Breast epithelium (tissue), 3 donors: ENCODE results near the gene CACNA2D1.

Experiments used
- POLR2A ChIP-seq: fragments of 450-650 bp; IDR thresholded peaks from one replicate; pipeline ENCODE4 v1.6.1; 2016; ENCODE audit warnings: antibody characterized with exemption, mild to moderate bottlenecking, moderate library complexity
- TF ChIP-seq, protein P1 (sequence below), 3 donors: fragments of 450-650 bp; IDR thresholded peaks; one replicate each; pipeline ENCODE4 v1.5.1; 2016 to 2017; ENCODE audit warnings: antibody characterized with exemption in 3 of 3, mild to moderate bottlenecking in 3 of 3, moderate library complexity in 3 of 3

GRCh38 chr7:82428186-82428961 is 15.2 kb downstream of the CACNA2D1 start:
- TF ChIP-seq, protein P1, sequence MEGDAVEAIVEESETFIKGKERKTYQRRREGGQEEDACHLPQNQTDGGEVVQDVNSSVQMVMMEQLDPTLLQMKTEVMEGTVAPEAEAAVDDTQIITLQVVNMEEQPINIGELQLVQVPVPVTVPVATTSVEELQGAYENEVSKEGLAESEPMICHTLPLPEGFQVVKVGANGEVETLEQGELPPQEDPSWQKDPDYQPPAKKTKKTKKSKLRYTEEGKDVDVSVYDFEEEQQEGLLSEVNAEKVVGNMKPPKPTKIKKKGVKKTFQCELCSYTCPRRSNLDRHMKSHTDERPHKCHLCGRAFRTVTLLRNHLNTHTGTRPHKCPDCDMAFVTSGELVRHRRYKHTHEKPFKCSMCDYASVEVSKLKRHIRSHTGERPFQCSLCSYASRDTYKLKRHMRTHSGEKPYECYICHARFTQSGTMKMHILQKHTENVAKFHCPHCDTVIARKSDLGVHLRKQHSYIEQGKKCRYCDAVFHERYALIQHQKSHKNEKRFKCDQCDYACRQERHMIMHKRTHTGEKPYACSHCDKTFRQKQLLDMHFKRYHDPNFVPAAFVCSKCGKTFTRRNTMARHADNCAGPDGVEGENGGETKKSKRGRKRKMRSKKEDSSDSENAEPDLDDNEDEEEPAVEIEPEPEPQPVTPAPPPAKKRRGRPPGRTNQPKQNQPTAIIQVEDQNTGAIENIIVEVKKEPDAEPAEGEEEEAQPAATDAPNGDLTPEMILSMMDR (IDR thresholded peaks at IDR 0.05) = no peak
- no peak for TF ChIP-seq POLR2A
